Measurements from ENCODE around the gene TBC1D8.

The TBC1D8 gene

DNA sequence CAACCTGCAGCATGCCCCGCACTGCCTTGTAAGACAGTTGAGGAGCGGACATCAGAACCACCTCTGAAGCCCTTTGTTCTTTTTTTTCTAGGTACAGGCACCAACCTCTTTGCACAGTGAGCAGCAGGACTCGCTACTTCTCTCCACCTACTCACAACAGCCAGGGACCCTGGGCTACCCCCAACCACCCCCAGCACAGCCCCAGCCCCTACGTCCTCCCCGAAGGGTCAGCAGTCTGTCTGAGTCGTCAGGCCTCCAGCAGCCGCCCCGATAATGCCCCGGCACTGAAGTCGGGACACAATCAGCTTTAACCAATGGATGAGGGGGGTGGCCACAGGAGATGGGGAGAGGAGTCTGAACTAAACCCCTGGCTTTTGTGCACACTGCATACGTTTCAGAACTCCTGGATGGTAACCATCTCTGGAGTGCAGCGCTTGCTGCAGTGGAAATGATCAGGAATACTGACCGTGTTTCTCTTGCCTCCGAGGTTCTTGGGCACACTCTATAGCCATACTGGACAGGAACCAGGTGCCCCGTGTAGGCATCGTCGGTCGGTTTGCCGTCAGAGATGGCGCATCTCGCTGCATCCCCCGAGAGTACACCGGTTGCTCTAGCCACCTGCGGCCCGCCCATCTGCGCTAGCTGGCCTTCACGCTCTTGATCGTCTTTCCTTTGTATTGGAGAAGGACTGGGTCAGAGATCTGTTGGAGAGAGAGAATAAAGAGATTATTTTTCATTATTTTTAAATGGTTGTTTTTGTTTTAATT lies 155.7 kb downstream of the TBC1D8 start:
- no peak overlapping the region for H3K4me3 ChIP-seq (ENCODE audit: low read depth, low read length)
- TF ChIP-seq CTCF (conservative IDR thresholded peaks at IDR 0.05; ENCODE audit: low read depth, low read length), result no peak
- no peak for DNase-seq (ENCODE audit: low read depth)

GRCh38 chr2:100993294-100993693 lies 157.9 kb downstream of the TBC1D8 start:
- DNase-seq (ENCODE audit: low read depth), result no peak
- no peak overlapping the region for H3K4me3 ChIP-seq (ENCODE audit: low read depth, low read length)
- no peak for TF ChIP-seq CTCF (conservative IDR thresholded peaks at IDR 0.05; ENCODE audit: low read depth, low read length)

GRCh38 chr2:100992262-100992661 lies 158.9 kb downstream of the TBC1D8 start:
- H3K4me3 ChIP-seq (ENCODE audit: low read depth, low read length), result no peak overlapping the region
- no peak for DNase-seq (ENCODE audit: low read depth)
- no peak for TF ChIP-seq CTCF (conservative IDR thresholded peaks at IDR 0.05; ENCODE audit: low read depth, low read length)

GRCh38 chr2:100991404-100991773 lies 159.8 kb downstream of the TBC1D8 start:
- no peak for DNase-seq (ENCODE audit: low read depth)
- no peak for TF ChIP-seq CTCF (conservative IDR thresholded peaks at IDR 0.05; ENCODE audit: low read depth, low read length)
- no peak overlapping the region for H3K4me3 ChIP-seq (ENCODE audit: low read depth, low read length)

DNA sequence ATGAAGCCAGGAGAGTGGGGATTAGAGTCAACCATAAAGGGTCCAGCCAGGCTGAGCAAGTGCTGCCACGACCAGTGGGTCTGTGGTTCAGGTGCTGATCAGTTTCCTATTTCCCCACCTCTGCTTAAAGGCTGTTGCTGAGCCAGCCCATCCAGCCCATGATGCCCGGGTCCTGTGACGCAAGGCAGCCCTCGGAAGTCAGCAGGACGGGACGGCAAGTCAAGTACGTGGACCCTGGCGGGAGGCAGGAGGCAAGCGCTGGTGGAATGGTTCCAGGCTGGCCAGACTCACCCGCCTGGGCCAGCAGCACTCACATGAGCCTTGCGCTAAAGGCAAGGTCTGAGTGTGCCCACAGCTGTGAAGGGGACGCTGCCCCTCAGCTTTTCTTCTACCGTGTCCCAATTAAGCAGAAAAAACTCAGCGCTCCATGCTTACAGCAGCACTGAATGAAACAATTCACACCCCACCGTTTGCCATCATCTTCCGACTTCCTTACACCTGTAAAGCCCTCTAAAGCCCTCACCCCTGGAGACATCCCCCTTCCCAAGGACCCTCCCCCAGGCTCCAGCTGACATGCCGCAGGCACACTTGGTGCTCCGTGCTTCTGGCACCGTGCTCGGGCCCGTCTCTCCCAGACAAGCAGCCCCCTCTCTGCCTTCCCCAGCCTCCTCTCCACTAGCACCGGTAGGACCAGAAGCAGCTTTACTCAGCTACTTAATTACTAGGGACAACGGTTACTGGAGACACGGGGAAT lies 160.4 kb downstream of the TBC1D8 start:
- H3K4me3 ChIP-seq (ENCODE audit: low read depth, low read length), result no peak overlapping the region
- no peak for TF ChIP-seq CTCF (conservative IDR thresholded peaks at IDR 0.05; ENCODE audit: low read depth, low read length)
- no peak for DNase-seq (ENCODE audit: low read depth)

- no peak for DNase-seq (ENCODE audit: low read depth)
- no peak for TF ChIP-seq CTCF (conservative IDR thresholded peaks at IDR 0.05; ENCODE audit: low read depth, low read length)
- no peak overlapping the region for H3K4me3 ChIP-seq (ENCODE audit: low read depth, low read length)
Observed at GRCh38 chr2:100990166-100990565, 161.0 kb downstream of the TBC1D8 start.

Data from choroid plexus epithelial cell (primary cell).